Mammary epithelial cell (primary cell): ENCODE results near the gene VDR.

ENCODE experiments used
- EZH2 ChIP-seq: IDR thresholded peaks from 2 replicates; pipeline ENCODE4 v1.6.1; 2012; ENCODE audit warnings: low read length, inconsistent platforms, borderline replicate concordance
- TF ChIP-seq, protein P1 (sequence below), 2 donors: IDR thresholded peaks in 1 of 2; conservative IDR thresholded peaks in 1 of 2; 2 replicates each; pipeline ENCODE4 v1.5.1; 2011 to 2012; ENCODE audit warnings: inconsistent platforms in 2 of 2, low read length in 2 of 2, mild to moderate bottlenecking in 2 of 2, control low read depth in 1 of 2, low read depth in 1 of 2; ENCODE audit not compliant: insufficient read depth in 1 of 2; ENCODE audit errors: extremely low read depth in 1 of 2

- TF ChIP-seq, protein P1, sequence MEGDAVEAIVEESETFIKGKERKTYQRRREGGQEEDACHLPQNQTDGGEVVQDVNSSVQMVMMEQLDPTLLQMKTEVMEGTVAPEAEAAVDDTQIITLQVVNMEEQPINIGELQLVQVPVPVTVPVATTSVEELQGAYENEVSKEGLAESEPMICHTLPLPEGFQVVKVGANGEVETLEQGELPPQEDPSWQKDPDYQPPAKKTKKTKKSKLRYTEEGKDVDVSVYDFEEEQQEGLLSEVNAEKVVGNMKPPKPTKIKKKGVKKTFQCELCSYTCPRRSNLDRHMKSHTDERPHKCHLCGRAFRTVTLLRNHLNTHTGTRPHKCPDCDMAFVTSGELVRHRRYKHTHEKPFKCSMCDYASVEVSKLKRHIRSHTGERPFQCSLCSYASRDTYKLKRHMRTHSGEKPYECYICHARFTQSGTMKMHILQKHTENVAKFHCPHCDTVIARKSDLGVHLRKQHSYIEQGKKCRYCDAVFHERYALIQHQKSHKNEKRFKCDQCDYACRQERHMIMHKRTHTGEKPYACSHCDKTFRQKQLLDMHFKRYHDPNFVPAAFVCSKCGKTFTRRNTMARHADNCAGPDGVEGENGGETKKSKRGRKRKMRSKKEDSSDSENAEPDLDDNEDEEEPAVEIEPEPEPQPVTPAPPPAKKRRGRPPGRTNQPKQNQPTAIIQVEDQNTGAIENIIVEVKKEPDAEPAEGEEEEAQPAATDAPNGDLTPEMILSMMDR (conservative IDR thresholded peaks at IDR 0.05 in 1 of 2, IDR thresholded peaks at IDR 0.05 in 1 of 2; ENCODE audit: extremely low read depth in 1 of 2, insufficient read depth in 1 of 2, low read depth in 1 of 2, low read length in 2 of 2) = no peak
- TF ChIP-seq EZH2 = no peak
Observed at GRCh38 chr12:47940773-47941474, 36.1 kb upstream of the VDR start.
